Stimulated activated CD4-positive, alpha-beta T cell treated with anti-CD3 and anti-CD28 coated beads, TNF-alpha, amount 100 ng/mL, for 48 hours (primary cell): ENCODE results near the gene KRTAP10-3.
"Not testable (repeated sequence)": the region's sequence is repeated elsewhere in the genome, so short reads cannot be mapped to it uniquely, and the experiment has no call there.

Experiments
- DNase-seq, 3 donors: peaks; one replicate each; pipeline ENCODE4 v3.0.0-alpha.2; 2020; ENCODE audit warnings: low read depth in 3 of 3

The KRTAP10-3 gene

DNA sequence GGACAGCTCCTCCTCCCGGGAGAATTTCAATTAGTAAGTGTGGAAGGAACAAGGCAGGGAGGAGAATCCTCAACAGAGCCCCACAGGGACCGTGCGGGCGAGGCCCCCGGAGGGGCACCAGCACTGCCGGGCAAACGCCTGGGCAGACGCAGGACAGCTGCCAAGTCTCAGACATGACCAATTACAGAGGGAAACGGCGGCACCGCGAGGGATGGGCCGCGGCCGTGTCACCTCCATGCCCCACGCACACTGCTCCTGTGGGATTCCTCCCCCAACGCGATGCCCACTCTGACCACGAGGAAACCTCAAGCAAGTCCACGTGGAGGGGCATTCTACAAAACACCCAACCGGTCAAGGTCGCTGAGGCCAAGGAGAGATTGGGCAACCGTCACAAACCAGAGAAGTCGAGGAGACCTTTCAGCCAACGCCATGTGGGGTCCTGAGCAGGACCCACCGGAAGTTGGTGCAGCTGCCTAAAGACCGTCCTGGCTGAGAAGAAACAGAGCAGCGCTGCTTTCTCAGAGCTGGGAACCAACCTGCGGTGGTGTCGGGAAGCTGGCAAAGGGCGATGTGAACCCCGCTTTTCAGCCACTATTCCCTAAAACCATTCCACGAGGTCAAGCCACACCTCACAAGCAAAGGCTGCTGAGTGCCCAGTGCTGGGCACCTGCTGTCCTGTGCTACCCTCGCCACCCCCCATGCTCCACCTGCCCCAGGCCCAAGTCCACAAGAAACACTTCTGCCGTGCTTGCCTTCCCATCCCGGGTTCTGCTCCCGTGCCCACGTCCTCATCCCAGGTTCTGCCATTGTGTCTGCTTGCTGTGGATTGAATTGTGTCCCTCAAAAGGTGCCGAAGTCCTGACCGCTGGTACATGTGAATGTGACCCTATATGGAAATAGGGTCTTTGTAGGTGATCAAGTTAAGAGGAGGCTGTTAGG is 13.5 kb upstream of the KRTAP10-3 start:
- no peak for DNase-seq

DNA sequence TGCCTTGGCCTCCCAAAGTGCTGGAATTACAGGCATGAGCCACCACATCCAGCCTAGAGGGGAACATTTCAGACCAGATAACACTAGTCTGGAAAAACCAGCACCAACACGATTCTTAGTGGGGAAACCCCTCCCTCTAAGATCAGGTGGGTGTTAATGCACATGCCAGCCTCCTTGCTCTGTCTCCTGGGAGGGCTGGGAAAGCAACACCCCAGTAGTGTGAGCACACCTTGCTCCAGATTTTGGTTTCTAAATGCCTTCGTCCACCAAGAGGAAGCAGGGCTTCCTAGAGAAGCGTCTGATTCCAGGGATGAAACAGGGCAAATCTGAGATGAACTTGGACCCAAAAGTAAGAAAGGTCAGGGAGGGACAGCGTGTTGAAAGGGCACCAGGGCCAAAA is 12.7 kb upstream of the KRTAP10-3 start:
- no peak for DNase-seq

- DNase-seq: no peak
These were observed 11.4 kb upstream of the KRTAP10-3 start for GRCh38 chr21:44569861-44570517.

DNA sequence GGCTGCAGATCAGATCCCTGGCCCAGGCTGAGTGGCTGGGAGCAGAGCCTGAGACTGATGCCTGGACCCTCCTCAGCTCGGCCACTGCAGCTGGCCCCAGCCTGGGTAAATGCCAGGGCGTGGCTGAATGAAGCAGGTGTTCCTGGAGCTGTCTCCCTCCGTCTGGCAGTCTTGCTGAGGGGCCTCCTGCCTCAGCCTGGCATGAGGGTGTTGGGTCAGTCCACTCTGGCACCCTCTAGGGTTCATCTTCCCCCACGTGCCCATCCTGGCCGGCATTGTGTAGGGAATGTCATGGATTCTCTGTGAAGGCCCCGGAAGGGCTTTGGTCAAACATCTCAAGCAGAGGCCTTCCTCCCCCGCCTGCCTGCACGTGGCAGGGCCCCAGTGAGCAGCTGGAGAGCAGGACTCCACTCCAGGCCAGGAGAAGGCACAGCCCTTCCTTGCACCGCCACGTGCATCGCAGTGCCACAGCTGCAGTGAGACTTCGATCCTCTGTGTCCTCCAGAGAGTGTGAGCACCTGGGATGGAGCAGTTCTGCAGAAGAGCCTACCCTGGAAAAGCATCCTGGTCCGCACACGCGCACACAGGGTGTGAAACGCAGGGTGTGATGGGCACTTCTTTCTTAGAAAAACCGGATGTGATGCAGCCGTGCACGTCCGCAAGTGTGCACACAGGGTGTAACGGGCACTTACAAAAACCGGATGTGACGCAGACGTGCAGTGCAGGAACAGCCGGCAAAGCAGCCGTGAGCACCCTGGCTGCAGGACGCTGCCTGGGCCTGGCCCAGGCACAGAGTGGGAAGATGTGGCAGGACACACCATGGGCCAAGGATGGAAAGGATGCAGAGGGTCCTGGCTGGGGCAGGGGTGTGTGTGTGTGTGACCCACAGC is 10.3 kb upstream of the KRTAP10-3 start:
- DNase-seq: no peak

GRCh38 chr21:44568261-44568660 is 9.7 kb upstream of the KRTAP10-3 start:
- no peak for DNase-seq

- no peak for DNase-seq
These were observed 9.0 kb upstream of the KRTAP10-3 start for GRCh38 chr21:44567481-44568171.

GRCh38 chr21:44566403-44566802 is 7.8 kb upstream of the KRTAP10-3 start:
- no peak for DNase-seq

- no peak for DNase-seq
These were observed 6.4 kb upstream of the KRTAP10-3 start for GRCh38 chr21:44564886-44565598.

GRCh38 chr21:44564099-44564498 is 5.5 kb upstream of the KRTAP10-3 start:
- no peak for DNase-seq

GRCh38 chr21:44558329-44558675 is 293 bp downstream of the KRTAP10-3 start:
- not testable (repeated sequence) for DNase-seq

GRCh38 chr21:44557491-44558328 is 885 bp downstream of the KRTAP10-3 start:
- DNase-seq: no peak

GRCh38 chr21:44556879-44557278 is 1.7 kb downstream of the KRTAP10-3 start:
- no peak for DNase-seq

DNA sequence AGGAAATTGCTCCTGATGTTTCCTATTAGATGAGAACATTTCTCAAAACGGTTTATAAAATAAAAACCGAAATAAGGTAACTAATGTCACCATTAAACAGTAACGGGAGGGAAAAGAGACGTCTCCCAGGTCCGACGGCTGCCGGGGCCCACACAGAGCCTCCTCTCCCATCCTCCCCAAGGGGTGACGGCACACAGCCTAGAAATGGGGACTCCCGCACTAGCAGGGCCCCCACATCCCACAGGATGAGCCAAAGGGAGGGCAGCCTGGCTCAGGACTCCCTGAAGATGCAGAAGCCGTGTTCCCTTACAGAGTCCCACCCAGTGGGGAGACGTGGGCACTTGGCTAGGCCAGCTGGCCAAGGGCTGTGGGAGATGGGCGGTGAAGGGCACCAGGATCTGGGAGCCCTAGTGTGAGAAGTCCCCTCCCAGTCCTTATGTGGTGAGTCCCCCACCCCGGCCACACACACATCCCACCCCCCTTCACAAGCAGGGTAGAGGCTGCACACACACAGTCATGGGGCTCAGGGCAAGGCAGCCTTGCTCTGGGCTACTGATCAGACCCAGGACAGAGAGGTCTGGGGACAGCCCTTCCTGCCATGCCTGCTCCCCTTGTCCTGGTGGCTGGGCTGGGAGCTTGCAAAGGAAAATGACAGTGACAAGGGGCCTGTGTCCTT is 3.3 kb downstream of the KRTAP10-3 start:
- no peak for DNase-seq

DNA sequence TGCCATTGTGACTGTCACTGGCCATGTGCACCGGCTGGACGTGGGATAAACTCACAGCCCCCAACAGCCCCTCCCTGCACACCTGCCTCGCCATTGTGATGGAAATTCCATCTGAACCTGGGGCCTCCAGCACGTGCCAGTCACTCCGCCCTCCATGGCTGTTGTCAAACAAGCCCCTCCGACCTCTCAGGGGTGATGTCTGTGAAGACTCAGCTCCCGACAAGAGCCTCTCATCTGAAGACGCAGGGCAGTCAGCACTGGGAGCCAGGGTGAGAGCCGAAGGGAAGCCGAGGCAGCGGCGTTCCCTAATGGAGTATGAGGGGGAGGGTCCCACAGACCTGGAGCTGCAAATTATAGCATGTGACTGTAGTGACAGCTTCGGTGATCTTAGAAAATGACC is 5.9 kb downstream of the KRTAP10-3 start:
- no peak for DNase-seq

DNA sequence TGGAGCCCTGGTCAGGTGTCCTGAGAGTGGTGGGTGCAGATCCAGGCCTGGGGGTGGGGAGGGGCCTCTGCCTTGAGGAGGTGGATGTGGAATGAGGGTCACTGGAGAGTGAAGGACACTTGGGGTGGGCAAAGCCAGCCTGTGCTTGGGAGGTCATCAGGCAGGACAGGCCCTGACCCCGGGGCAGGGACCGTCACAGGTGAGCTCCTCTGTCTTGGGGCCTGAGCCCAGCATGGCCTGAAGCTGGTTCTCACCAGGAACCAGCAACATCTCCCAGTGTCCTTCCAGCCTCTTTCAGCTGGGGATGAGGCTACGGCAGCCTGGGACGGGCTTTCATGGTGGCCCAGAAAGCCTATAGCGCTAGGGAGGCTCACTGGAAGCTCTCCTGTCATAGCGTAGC is 6.5 kb downstream of the KRTAP10-3 start:
- no peak for DNase-seq

- no peak for DNase-seq
These were observed 7.1 kb downstream of the KRTAP10-3 start, which contains the start of gene KRTAP10-2 for GRCh38 chr21:44551340-44551961. Gene KRTAP10-2 (minus strand): TSS chr21:44551505. CDS start chr21:44551458, 47 bp downstream.

DNA sequence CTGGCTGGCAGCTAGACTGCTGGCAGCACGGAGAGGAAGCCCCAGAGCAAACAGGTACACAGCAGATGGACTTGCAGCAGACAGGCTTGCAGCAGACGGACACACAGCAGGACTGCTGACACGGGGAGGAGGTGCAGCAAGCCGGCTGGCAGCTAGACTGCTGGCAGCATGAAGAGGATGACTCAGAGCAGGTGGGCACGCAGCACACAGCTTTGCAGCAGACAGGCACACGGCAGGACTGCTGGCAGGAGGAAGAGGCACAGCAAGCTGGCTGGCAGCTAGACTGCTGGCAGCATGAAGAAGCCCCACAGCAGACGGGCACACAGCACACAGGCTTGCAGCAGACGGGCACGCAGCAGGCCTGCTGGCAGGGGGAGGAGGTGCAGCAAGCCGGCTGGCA is 7.8 kb downstream of the KRTAP10-3 start:
- no peak for DNase-seq

DNA sequence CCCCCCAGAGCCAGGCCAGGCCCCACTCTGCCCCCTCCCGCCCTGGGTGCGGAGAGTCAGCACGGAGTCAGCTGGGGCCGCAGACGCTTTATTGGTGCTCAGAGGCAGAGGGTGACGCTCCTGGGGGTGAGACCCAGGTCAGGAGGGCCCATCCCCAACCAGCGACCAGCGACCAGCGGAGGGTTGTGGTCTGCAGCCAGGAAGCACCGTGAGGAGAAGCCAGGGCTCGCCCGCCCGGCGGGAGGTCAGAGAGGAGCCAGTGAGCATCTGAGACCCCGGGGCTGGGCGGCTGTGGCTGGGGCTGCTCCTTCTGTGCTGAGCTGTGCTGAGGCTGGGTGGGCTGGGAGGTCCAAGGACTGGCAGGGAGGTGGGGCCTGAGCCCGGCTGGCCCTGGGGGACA is 8.3 kb downstream of the KRTAP10-3 start:
- not testable (repeated sequence) for DNase-seq
